Left kidney (tissue), 8 donors: ENCODE measurements around the gene SETDB1. TPM values are rescaled to one million over a fixed set of nuclear protein-coding genes. Genes with fewer than 3 reads are reported as not detected.
"Not testable (repeated sequence)": the region's sequence is repeated elsewhere in the genome, so short reads cannot be mapped to it uniquely, and the experiment has no call there.

Experiments
- DNase-seq: peaks from one replicate; pipeline ENCODE4 v3.0.0-alpha.2; 2013
- long read RNA-seq, 8 donors: transcript quantifications; one replicate each; lab custom pipeline, GENCODE V29; 2026
- polyA plus RNA-seq: library from polyadenylated mRNA; unstranded; fragments of 120-200 nt; gene quantifications from one replicate; pipeline ENCODE4 v1.2.1, GENCODE V29; 2013; ENCODE audit not compliant: insufficient read length

SETDB1 gene
- polyA plus RNA-seq: 108 TPM
- long read RNA-seq, donor 1, partial matches to known transcripts: 12 of 15 reads
- long read RNA-seq, donor 1, other reads (novel, unspliced or antisense): 0 of 15 reads
- long read RNA-seq, donor 2, partial matches to known transcripts: 0 of 2 reads
- long read RNA-seq, donor 2, other reads (novel, unspliced or antisense): 0 of 2 reads
- long read RNA-seq, donor 3, partial matches to known transcripts: 5 of 7 reads
- long read RNA-seq, donor 3, other reads (novel, unspliced or antisense): 0 of 7 reads
- long read RNA-seq, donor 4: 0 reads
- long read RNA-seq, donor 5, partial matches to known transcripts: 17 of 18 reads
- long read RNA-seq, donor 5, other reads (novel, unspliced or antisense): 0 of 18 reads
- long read RNA-seq, donor 6, full-length matches to known transcripts: 5 of 19 reads
- long read RNA-seq, donor 6, partial matches to known transcripts: 14 of 19 reads
- long read RNA-seq, donor 6, other reads (novel, unspliced or antisense): 0 of 19 reads
- long read RNA-seq, donor 7, full-length matches to known transcripts: 3 of 104 reads
- long read RNA-seq, donor 7, partial matches to known transcripts: 40 of 104 reads
- long read RNA-seq, donor 7, other reads (novel, unspliced or antisense): 61 of 104 reads
- long read RNA-seq, donor 8, partial matches to known transcripts: 0 of 1 reads
- long read RNA-seq, donor 8, other reads (novel, unspliced or antisense): 0 of 1 reads

DNA sequence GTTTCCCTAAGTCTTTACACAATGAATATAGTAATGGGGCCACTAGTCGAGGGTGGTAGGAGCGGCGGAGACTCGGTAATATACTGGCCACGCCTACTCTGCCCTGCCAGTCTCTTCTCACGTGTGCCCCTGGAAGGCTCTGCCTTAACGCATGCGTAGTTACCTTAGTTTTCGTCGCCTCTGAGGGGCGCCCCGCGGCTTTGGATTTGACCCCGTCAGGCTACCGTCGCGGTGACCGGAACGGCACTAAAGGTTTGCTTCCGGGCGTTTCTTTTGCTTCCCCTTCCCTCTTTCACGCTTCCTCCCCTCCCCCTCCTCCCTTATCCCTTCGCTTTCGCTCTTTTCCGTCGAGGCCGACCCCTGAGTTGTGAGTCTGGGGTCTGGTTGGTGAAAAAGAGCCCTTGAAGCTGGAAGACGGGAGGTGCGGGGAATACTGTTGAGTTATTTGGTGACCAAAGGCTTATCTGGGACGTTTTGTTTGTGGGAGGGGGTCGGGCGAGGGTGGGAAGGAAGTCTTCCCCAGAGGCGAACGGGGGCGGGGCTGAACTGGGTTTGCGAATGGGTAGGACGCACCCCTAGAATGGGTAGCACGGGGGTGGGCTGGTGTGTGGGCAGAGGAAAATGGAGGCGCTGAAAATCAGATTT, at the start of gene SETDB1:
TSS of gene SETDB1 (plus strand) at position 267 of the 645 bp plus-strand sequence. CDS start 1,352 bp downstream, outside the sequence.
- peak; percentile 96 for DNase-seq

DNA sequence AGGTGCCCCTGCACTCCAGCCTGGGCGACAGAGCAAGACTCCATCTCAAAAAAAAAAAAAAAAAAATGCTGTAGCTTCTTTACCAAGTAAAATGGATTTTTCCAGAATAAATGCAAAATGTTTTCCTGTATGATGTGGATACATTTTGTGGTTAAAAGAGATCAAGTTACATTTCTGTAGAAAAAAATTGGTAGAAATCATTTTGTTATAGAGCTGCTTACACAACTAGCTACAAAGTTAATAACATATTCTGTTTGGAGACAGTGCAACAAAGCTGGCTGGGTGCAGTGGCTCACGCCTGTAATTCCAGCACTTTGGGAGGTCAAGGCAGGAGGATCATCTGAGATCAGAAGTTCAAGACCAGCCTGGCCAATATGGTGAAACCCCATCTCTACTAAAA, 47.2 kb upstream of the SETDB1 start:
- not testable (repeated sequence) for DNase-seq

GRCh38 chr1:150881331-150882070, 44.7 kb upstream of the SETDB1 start:
- DNase-seq: no peak

- DNase-seq: not testable (repeated sequence)
Observed at GRCh38 chr1:150883121-150883520, 43.0 kb upstream of the SETDB1 start.

DNA sequence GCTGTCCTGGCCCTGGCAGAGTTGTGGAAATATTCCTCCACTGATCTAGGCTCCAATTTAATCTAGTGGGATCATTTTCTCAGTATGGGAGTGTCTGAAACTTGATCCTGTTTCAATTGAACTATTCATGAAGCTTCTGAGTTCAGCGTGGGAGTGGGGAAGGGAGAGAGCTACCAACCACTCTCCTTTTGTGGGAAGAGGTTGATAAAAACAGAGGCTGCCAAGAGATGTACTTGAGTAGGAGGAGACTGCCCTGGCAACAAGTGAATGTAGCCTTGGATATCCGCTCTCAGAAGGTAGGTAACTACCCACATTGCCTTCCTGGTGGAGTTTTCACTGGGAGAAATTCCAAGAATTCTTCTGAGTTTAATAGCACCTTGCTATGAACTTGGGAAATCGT, 39.1 kb upstream of the SETDB1 start, which contains the start of gene CTXND2:
TSS of gene CTXND2 (plus strand) at position 119 of the 400 bp plus-strand sequence. CDS start 25,179 bp downstream, outside the sequence.
- DNase-seq: no peak

GRCh38 chr1:150888727-150889126, 37.4 kb upstream of the SETDB1 start:
- DNase-seq: no peak

GRCh38 chr1:150890033-150890416, 36.1 kb upstream of the SETDB1 start:
- no peak for DNase-seq

DNA sequence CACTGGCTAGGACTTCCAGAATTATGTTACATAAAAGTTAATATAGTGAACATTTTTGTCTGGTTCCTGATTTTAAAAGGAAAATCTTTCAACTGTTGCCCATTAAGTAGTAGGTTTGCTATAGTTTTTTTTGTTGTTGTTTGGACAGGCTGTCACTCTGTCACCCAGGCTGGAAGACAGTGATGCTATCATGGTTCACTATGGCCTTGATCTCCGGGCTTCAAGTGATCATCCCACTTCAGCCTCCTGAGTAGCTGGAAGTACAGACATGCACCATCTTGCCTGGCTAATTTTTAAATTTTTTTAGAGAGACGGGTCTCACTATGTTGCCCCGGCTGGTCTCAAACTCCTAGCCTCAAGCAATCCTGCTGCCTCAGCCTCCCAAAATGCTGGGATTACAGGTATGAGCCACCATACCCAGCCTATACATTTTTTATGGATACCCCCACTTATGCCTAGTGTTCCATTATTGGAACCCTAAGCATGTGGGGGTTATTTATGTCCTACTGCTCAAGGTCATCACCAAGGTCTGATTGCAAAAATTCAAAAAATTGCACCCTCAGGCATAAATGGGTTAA, 32.7 kb upstream of the SETDB1 start:
- DNase-seq: no peak

DNA sequence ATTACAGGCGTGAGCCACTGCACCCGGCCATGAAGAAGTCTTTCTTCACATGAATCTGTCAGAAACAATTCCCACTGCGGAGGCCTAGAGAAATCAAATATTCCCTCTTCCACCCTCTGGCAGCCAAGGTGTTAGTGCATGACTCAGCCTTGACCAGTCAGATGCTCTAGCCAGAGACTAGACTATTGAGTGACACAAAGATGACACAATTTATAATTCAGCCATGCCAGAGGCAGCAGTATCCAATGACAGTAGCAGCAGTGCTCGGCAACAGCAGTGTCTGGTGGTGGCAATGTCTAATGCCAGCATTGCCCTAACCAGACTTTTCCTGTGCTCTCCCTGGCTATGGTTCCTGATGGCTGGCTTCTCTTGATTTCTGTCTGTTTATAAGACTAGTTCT, 30.5 kb upstream of the SETDB1 start:
- DNase-seq: no peak

GRCh38 chr1:150899795-150900194, 26.4 kb upstream of the SETDB1 start:
- not testable (repeated sequence) for DNase-seq

- DNase-seq: no peak
Observed at GRCh38 chr1:150902346-150902745, 23.8 kb upstream of the SETDB1 start.

DNA sequence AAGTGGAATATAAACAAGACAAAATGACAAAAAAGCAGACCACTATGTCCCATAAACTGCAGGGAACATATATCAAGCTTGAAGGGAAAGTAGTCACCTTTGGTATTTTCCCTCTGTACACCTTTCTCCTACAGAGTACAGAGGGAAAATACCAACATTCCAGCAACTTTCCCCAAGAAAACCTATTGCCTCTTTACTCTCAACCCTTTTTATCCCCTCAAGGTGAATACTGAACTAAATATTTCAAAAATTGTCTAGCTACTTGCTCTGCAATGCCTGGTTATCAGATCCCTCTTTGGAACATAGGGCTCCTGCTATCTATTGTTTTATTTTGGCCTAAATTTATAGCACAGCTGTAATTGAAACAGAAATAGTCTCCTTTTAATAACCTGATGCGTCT, 23.4 kb upstream of the SETDB1 start:
- no peak for DNase-seq

- no peak for DNase-seq
Observed at GRCh38 chr1:150905301-150905700, 20.9 kb upstream of the SETDB1 start.

DNA sequence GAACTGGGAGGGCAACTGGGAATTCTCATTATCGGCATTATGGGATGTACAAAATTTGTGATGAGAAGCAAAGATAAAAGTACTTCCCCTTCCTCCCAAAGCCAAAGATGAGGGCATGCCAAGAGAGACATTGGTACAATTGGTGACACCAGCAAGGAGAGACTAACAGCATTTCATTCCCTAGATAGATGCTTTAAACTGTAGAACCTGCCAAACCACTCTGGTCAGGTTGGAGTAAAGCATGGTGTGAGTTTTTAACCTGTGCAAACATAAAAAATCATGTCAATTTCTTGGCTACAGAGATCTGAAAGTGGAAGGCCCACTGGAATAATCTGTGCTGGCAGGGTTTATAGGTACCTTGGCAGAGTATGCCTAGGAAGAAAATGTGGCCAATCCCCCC, 19.8 kb upstream of the SETDB1 start:
- no peak for DNase-seq

DNA sequence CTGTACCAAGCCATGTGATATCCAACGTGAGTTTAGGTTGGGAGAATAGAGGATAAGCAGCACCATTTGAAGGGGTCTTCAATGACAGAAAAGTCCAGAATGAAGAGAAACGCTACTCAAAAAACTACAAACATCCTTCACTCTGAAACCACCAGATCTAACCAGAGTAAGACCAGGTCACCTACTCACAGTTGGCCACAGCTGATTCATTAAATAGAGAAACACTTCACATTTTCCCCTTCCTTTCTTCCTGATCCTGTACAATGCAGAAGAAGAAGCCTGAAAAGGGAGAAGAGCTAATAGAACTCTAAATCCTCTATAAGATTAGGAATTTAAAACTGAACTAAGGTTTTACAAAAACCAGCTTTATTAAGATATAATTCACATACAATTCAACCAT, 19.4 kb upstream of the SETDB1 start:
- no peak for DNase-seq

DNA sequence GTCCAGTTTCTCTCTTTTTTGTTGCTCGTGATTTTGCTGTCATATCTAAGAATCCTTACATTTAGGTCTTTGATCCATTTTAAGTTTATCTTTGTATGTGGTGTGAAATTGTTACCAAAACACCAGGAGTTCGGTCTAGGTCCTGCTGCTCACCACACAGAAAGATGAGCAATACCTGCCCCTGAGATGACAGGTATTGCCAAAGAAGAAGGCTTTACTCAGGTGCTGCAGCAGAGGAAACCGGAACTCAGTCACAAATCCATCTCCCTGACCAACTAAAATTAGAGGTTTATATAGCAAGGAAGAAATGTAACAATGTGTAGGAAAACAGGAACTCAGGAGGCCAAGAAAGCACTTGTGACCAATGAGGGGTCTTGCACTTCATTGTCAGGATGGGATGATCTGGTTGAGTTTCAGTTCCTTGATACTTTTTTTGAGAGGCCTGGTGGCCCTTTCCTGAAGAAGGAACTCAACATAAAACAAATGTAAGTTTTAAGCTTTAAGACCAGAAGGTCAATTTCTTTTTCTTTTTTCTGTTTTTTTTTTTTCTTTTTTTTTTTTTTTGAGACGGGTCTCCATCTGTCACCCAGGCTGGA, 16.5 kb upstream of the SETDB1 start:
- no peak for DNase-seq

- DNase-seq: no peak
Observed at GRCh38 chr1:150912623-150913022, 13.5 kb upstream of the SETDB1 start.

GRCh38 chr1:150917387-150917786, 8.8 kb upstream of the SETDB1 start:
- no peak for DNase-seq

DNA sequence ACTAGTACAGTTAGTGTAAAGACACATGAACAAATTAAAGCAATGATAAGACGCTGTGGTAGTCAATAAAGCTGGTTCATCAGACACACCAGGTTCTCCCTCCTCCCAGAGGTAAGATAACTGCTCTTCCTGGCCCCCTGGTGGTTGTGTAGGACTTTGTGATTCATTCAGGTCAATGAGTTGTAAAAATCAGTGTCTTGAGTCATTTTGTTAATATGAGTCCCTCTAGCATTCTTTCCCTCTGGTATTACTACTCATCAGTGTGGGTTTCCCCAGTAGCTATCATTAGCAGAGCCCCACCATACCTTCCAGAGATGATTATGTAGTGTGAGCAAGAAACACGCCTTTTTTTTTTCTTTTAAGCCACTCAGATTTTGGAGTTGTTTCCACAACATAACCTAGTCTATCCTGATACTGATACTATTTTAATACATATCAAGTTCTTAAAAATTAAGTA, 3.6 kb upstream of the SETDB1 start:
- DNase-seq: peak; percentile 62

- no peak for DNase-seq
Observed at GRCh38 chr1:150925080-150925479, 1.1 kb upstream of the SETDB1 start.

DNA sequence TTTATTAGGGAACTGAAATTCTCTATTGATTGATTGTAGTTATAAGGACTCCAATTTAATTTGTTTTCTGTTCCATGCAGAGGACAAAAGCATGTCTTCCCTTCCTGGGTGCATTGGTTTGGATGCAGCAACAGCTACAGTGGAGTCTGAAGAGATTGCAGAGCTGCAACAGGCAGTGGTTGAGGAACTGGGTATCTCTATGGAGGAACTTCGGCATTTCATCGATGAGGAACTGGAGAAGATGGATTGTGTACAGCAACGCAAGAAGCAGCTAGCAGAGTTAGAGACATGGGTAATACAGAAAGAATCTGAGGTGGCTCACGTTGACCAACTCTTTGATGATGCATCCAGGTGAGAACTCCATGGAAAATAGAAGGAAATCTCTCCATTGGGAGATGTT, 1.5 kb downstream of the SETDB1 start:
- no peak for DNase-seq
